GM23338 (cell line): ENCODE results near the gene CCL27. TPM values are rescaled to one million over a fixed set of nuclear protein-coding genes. Genes with fewer than 3 reads are reported as not detected.

Experiments used
- ATAC-seq: fragments of 200-7000 bp; cut with Tn5 transposase; 3 replicates; pipeline ENCODE4 v1.9.1; 2020
- DNase-seq: peaks from one replicate; pipeline ENCODE4 v3.0.0-alpha.2; 2015; ENCODE audit warnings: low spot score
- H2AFZ ChIP-seq: fragments of 200-600 bp; sonication (generic); 2 replicates; pipeline ENCODE4 v1.8.0; 2016; ENCODE audit warnings: antibody characterized with exemption, mild to moderate bottlenecking, moderate library complexity
- H3F3A ChIP-seq: fragments of 200-600 bp; sonication (generic); replicated peaks from 2 replicates; pipeline ENCODE4 v1.8.0; 2017; ENCODE audit warnings: antibody characterized with exemption, mixed run types, low read depth
- H3K27ac ChIP-seq: fragments of 200-600 bp; sonication (generic); 2 replicates; pipeline ENCODE4 v1.6.1; 2016; ENCODE audit warnings: low read depth
- H3K27me3 ChIP-seq: fragments of 200-600 bp; sonication (generic); 2 replicates; pipeline ENCODE4 v1.8.0; 2016; ENCODE audit warnings: mild to moderate bottlenecking, mixed run types, moderate library complexity; ENCODE audit not compliant: insufficient read depth
- H3K36me3 ChIP-seq: fragments of 200-600 bp; sonication (generic); 2 replicates; pipeline ENCODE4 v1.8.0; 2016; ENCODE audit warnings: mild to moderate bottlenecking; ENCODE audit not compliant: insufficient read depth
- H3K4me1 ChIP-seq: fragments of 200-600 bp; sonication (generic); 2 replicates; pipeline ENCODE4 v1.8.0; 2016; ENCODE audit warnings: mild to moderate bottlenecking, moderate library complexity; ENCODE audit not compliant: insufficient read depth
- H3K4me2 ChIP-seq: fragments of 200-600 bp; sonication (generic); 2 replicates; pipeline ENCODE4 v1.7.1; 2017; ENCODE audit warnings: mixed run types
- H3K4me3 ChIP-seq: fragments of 200-600 bp; sonication (generic); 2 replicates; pipeline ENCODE4 v1.6.1; 2016; ENCODE audit warnings: mixed run types
- H3K79me2 ChIP-seq: fragments of 200-600 bp; sonication (generic); replicated peaks from 2 replicates; pipeline ENCODE4 v1.8.0; 2017; ENCODE audit warnings: mild to moderate bottlenecking; ENCODE audit not compliant: insufficient read depth
- H3K9me2 ChIP-seq: fragments of 200-600 bp; sonication (generic); 2 replicates; pipeline ENCODE4 v1.8.0; 2017; ENCODE audit not compliant: insufficient read depth
- H4K20me1 ChIP-seq: fragments of 200-600 bp; sonication (generic); replicated peaks from 2 replicates; pipeline ENCODE4 v1.8.0; 2017; ENCODE audit warnings: mild to moderate bottlenecking; ENCODE audit not compliant: insufficient read depth
- H3K27ac Mint-ChIP-seq: 2 replicates; pipeline ENCODE4 v1.8.0; 2020; ENCODE audit warnings: inconsistent platforms, mild to moderate bottlenecking, moderate library complexity, mixed read lengths
- H3K27me3 Mint-ChIP-seq: 3 replicates; pipeline ENCODE4 v1.8.0; 2022; ENCODE audit warnings: low read depth, mild to moderate bottlenecking, moderate library complexity, mixed read lengths, inconsistent platforms; ENCODE audit not compliant: insufficient read depth, poor library complexity
- H3K36me3 Mint-ChIP-seq: 3 replicates; pipeline ENCODE4 v1.8.0; 2021; ENCODE audit warnings: low read depth, mild to moderate bottlenecking, inconsistent platforms, moderate library complexity, mixed read lengths
- H3K4me1 Mint-ChIP-seq: 3 replicates; pipeline ENCODE4 v1.8.0; 2020; ENCODE audit warnings: mild to moderate bottlenecking, inconsistent platforms, mixed read lengths
- H3K4me3 Mint-ChIP-seq: 3 replicates; pipeline ENCODE4 v1.8.0; 2021; ENCODE audit warnings: moderate library complexity, mild to moderate bottlenecking, inconsistent platforms, mixed read lengths
- H3K9me3 Mint-ChIP-seq: 3 replicates; pipeline ENCODE4 v1.8.0; 2020; ENCODE audit warnings: moderate library complexity, mild to moderate bottlenecking, inconsistent platforms, mixed read lengths
- CREB1 ChIP-seq: fragments of 250-450 bp; sonication (Bioruptor Pico); IDR thresholded peaks from 2 replicates; pipeline ENCODE4 v1.5.0; 2020; ENCODE audit warnings: low read depth, mild to moderate bottlenecking, moderate library complexity
- EZH2 ChIP-seq: fragments of 200-600 bp; sonication (generic); IDR thresholded peaks from one replicate; pipeline ENCODE4 v1.8.0; 2017; ENCODE audit warnings: antibody characterized with exemption, mild to moderate bottlenecking, low read depth; ENCODE audit not compliant: unreplicated experiment
- EZH2phosphoT487 ChIP-seq: fragments of 200-600 bp; sonication (generic); IDR thresholded peaks from one replicate; pipeline ENCODE4 v1.8.1; 2018; ENCODE audit warnings: antibody characterized with exemption; ENCODE audit not compliant: unreplicated experiment
- JUNB ChIP-seq: IDR thresholded peaks from one replicate; pipeline ENCODE4 v1.6.1; 2016; ENCODE audit warnings: antibody characterized with exemption; ENCODE audit not compliant: unreplicated experiment
- NANOG ChIP-seq: IDR thresholded peaks from 2 replicates; pipeline ENCODE4 v1.6.1; 2016; ENCODE audit warnings: antibody characterized with exemption, borderline replicate concordance
- POLR2AphosphoS5 ChIP-seq: IDR thresholded peaks from 2 replicates; pipeline ENCODE4 v1.6.1; 2016; ENCODE audit warnings: antibody characterized with exemption, low read depth
- STAT1 ChIP-seq: IDR thresholded peaks from one replicate; pipeline ENCODE4 v1.6.1; 2016; ENCODE audit warnings: antibody characterized with exemption; ENCODE audit not compliant: unreplicated experiment
- ZNF114 ChIP-seq: fragments of 250-450 bp; sonication (Bioruptor Pico); IDR thresholded peaks from 2 replicates; pipeline ENCODE4 v1.5.0; 2020; ENCODE audit warnings: mild to moderate bottlenecking, moderate library complexity
- ZNF331 ChIP-seq: fragments of 250-450 bp; sonication (Bioruptor Pico); IDR thresholded peaks from 2 replicates; pipeline ENCODE4 v1.5.0; 2020; ENCODE audit warnings: low read depth, mild to moderate bottlenecking, moderate library complexity
- polyA plus RNA-seq: library from polyadenylated mRNA; unstranded; fragments of >200 nt; fragmentation: Nextera tagmentation; extraction: Ambion mirVana; gene quantifications from 2 replicates; pipeline ENCODE4 v1.2.1, GENCODE V29; 2016
- total RNA-seq: library from RNA; depleted of rRNA; stranded (reverse); fragments of >200 nt; shearing (Covaris generic); gene quantifications from 2 replicates; pipeline ENCODE4 v1.2.3, GENCODE V29; 2014
- TF ChIP-seq, protein P1 (sequence below): fragments of 250-450 bp; sonication (Bioruptor Pico); IDR thresholded peaks from 2 replicates; pipeline ENCODE4 v1.5.0; 2020; ENCODE audit warnings: mild to moderate bottlenecking, moderate library complexity
- TF ChIP-seq, protein P2 (sequence below), 2 experiments: fragments of 200-600 bp in 1 of 2; sonication (generic) in 1 of 2; conservative IDR thresholded peaks; 2 replicates each; pipeline versions ENCODE4 v1.5.1 to v1.6.1; 2016 to 2017; ENCODE audit warnings: antibody characterized with exemption in 2 of 2, low read depth in 2 of 2, mild to moderate bottlenecking in 2 of 2, moderate library complexity in 1 of 2
- TF ChIP-seq, protein P3 (sequence below): IDR thresholded peaks from 2 replicates; pipeline ENCODE4 v1.6.1; 2016; ENCODE audit warnings: antibody characterized with exemption
- TF ChIP-seq, protein P4 (sequence below): IDR thresholded peaks from one replicate; pipeline ENCODE4 v1.6.1; 2018; ENCODE audit warnings: antibody characterized with exemption; ENCODE audit not compliant: unreplicated experiment

Gene CCL27
- total and polyA plus RNA-seq, 2 experiments from 2014 or later = not detected

DNA sequence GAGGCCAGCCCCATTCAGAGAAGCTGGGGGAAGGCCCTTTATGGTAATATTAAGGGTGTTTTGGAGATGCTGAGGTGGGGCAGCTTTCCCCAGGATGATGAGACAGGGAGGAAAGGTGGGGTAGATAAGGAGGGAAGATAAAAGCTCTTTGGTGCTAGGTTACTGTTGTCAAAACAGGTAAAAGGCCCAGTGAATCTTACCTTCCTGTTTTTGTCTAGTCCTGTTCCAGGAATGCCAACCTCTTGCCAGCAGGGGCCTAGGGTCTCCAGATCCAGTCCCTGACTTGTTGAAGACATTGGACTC, 797 bp upstream of the CCL27 start:
- Mint-ChIP-seq H3K4me1 (peaks cover 8% of the 10 kb centered on the region), H3K36me3 (peaks cover 6% of the 10 kb centered on the region), H3K27ac (no peak overlapping the region), H3K9me3 (no peaks in the 10 kb centered on the region), H3K4me3 (no peak overlapping the region; the same call in 2 of the 3 replicates), H3K27me3 (peaks cover 11% of the 10 kb centered on the region)
- H3K4me2 ChIP-seq = no peak overlapping the region
- H3F3A ChIP-seq = no peaks in the 10 kb centered on the region
- TF ChIP-seq, protein P1, sequence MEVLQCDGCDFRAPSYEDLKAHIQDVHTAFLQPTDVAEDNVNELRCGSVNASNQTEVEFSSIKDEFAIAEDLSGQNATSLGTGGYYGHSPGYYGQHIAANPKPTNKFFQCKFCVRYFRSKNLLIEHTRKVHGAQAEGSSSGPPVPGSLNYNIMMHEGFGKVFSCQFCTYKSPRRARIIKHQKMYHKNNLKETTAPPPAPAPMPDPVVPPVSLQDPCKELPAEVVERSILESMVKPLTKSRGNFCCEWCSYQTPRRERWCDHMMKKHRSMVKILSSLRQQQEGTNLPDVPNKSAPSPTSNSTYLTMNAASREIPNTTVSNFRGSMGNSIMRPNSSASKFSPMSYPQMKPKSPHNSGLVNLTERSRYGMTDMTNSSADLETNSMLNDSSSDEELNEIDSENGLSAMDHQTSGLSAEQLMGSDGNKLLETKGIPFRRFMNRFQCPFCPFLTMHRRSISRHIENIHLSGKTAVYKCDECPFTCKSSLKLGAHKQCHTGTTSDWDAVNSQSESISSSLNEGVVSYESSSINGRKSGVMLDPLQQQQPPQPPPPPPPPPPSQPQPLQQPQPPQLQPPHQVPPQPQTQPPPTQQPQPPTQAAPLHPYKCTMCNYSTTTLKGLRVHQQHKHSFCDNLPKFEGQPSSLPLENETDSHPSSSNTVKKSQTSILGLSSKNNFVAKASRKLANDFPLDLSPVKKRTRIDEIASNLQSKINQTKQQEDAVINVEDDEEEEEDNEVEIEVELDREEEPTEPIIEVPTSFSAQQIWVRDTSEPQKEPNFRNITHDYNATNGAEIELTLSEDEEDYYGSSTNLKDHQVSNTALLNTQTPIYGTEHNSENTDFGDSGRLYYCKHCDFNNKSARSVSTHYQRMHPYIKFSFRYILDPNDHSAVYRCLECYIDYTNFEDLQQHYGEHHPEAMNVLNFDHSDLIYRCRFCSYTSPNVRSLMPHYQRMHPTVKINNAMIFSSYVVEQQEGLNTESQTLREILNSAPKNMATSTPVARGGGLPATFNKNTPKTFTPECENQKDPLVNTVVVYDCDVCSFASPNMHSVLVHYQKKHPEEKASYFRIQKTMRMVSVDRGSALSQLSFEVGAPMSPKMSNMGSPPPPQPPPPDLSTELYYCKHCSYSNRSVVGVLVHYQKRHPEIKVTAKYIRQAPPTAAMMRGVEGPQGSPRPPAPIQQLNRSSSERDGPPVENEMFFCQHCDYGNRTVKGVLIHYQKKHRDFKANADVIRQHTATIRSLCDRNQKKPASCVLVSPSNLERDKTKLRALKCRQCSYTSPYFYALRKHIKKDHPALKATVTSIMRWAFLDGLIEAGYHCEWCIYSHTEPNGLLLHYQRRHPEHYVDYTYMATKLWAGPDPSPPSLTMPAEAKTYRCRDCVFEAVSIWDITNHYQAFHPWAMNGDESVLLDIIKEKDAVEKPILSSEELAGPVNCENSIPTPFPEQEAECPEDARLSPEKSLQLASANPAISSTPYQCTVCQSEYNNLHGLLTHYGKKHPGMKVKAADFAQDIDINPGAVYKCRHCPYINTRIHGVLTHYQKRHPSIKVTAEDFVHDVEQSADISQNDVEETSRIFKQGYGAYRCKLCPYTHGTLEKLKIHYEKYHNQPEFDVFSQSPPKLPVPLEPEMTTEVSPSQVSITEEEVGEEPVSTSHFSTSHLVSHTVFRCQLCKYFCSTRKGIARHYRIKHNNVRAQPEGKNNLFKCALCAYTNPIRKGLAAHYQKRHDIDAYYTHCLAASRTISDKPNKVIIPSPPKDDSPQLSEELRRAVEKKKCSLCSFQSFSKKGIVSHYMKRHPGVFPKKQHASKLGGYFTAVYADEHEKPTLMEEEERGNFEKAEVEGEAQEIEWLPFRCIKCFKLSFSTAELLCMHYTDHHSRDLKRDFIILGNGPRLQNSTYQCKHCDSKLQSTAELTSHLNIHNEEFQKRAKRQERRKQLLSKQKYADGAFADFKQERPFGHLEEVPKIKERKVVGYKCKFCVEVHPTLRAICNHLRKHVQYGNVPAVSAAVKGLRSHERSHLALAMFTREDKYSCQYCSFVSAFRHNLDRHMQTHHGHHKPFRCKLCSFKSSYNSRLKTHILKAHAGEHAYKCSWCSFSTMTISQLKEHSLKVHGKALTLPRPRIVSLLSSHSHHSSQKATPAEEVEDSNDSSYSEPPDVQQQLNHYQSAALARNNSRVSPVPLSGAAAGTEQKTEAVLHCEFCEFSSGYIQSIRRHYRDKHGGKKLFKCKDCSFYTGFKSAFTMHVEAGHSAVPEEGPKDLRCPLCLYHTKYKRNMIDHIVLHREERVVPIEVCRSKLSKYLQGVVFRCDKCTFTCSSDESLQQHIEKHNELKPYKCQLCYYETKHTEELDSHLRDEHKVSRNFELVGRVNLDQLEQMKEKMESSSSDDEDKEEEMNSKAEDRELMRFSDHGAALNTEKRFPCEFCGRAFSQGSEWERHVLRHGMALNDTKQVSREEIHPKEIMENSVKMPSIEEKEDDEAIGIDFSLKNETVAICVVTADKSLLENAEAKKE (CRISPR knock-in tag) = no peak
- TF ChIP-seq JUNB = no peak
- TF ChIP-seq, protein P2, sequence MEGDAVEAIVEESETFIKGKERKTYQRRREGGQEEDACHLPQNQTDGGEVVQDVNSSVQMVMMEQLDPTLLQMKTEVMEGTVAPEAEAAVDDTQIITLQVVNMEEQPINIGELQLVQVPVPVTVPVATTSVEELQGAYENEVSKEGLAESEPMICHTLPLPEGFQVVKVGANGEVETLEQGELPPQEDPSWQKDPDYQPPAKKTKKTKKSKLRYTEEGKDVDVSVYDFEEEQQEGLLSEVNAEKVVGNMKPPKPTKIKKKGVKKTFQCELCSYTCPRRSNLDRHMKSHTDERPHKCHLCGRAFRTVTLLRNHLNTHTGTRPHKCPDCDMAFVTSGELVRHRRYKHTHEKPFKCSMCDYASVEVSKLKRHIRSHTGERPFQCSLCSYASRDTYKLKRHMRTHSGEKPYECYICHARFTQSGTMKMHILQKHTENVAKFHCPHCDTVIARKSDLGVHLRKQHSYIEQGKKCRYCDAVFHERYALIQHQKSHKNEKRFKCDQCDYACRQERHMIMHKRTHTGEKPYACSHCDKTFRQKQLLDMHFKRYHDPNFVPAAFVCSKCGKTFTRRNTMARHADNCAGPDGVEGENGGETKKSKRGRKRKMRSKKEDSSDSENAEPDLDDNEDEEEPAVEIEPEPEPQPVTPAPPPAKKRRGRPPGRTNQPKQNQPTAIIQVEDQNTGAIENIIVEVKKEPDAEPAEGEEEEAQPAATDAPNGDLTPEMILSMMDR (conservative IDR thresholded peaks at IDR 0.05; ENCODE audit: low read depth in 2 of 2) = no peak
- TF ChIP-seq, protein P3, sequence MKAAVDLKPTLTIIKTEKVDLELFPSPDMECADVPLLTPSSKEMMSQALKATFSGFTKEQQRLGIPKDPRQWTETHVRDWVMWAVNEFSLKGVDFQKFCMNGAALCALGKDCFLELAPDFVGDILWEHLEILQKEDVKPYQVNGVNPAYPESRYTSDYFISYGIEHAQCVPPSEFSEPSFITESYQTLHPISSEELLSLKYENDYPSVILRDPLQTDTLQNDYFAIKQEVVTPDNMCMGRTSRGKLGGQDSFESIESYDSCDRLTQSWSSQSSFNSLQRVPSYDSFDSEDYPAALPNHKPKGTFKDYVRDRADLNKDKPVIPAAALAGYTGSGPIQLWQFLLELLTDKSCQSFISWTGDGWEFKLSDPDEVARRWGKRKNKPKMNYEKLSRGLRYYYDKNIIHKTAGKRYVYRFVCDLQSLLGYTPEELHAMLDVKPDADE = no peak
- TF ChIP-seq EZH2phosphoT487 = no peak
- no peak for TF ChIP-seq STAT1
- no peak for TF ChIP-seq EZH2
- TF ChIP-seq ZNF114 (CRISPR knock-in tag) = no peak
- no peak for TF ChIP-seq CREB1 (CRISPR knock-in tag)
- no peak for TF ChIP-seq ZNF331 (CRISPR knock-in tag)
- TF ChIP-seq, protein P4, sequence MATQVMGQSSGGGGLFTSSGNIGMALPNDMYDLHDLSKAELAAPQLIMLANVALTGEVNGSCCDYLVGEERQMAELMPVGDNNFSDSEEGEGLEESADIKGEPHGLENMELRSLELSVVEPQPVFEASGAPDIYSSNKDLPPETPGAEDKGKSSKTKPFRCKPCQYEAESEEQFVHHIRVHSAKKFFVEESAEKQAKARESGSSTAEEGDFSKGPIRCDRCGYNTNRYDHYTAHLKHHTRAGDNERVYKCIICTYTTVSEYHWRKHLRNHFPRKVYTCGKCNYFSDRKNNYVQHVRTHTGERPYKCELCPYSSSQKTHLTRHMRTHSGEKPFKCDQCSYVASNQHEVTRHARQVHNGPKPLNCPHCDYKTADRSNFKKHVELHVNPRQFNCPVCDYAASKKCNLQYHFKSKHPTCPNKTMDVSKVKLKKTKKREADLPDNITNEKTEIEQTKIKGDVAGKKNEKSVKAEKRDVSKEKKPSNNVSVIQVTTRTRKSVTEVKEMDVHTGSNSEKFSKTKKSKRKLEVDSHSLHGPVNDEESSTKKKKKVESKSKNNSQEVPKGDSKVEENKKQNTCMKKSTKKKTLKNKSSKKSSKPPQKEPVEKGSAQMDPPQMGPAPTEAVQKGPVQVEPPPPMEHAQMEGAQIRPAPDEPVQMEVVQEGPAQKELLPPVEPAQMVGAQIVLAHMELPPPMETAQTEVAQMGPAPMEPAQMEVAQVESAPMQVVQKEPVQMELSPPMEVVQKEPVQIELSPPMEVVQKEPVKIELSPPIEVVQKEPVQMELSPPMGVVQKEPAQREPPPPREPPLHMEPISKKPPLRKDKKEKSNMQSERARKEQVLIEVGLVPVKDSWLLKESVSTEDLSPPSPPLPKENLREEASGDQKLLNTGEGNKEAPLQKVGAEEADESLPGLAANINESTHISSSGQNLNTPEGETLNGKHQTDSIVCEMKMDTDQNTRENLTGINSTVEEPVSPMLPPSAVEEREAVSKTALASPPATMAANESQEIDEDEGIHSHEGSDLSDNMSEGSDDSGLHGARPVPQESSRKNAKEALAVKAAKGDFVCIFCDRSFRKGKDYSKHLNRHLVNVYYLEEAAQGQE = no peak
- no peak for TF ChIP-seq NANOG
- no peak for TF ChIP-seq POLR2AphosphoS5
- no peak for DNase-seq
- no peak overlapping the region for H2AFZ ChIP-seq
- peaks cover 3% of the 10 kb centered on the region; the same call in 1 of the 2 replicates for H4K20me1 ChIP-seq
- H3K79me2 ChIP-seq = peaks cover 8% of the 10 kb centered on the region; the same call in 1 of the 2 replicates
- H3K27me3 ChIP-seq = no peaks in the 10 kb centered on the region
- no peak for ATAC-seq
- no peaks in the 10 kb centered on the region for H3K9me2 ChIP-seq
- H3K27ac ChIP-seq = no peak overlapping the region
- no peak overlapping the region for H3K4me3 ChIP-seq
- H3K36me3 ChIP-seq = no peaks in the 10 kb centered on the region
- H3K4me1 ChIP-seq = peaks cover 3% of the 10 kb centered on the region
